Forelimb muscle (tissue), 1 donor: ENCODE results near the gene MRAS. TPM values are rescaled to one million over a fixed set of nuclear protein-coding genes. Genes with fewer than 3 reads are reported as not detected.
"Not testable (repeated sequence)": the region's sequence is repeated elsewhere in the genome, so short reads cannot be mapped to it uniquely, and the experiment has no call there.

Experiments
- DNase-seq: peaks from one replicate; pipeline ENCODE4 v3.0.0-alpha.2; 2013; ENCODE audit warnings: low read depth
- polyA plus RNA-seq: library from polyadenylated mRNA; unstranded; fragments of 120-200 nt; gene quantifications from one replicate; pipeline ENCODE4 v1.2.1, GENCODE V29; 2013; ENCODE audit not compliant: insufficient read length

Gene MRAS
- polyA plus RNA-seq, 1 donor, result 69.6 TPM

DNA sequence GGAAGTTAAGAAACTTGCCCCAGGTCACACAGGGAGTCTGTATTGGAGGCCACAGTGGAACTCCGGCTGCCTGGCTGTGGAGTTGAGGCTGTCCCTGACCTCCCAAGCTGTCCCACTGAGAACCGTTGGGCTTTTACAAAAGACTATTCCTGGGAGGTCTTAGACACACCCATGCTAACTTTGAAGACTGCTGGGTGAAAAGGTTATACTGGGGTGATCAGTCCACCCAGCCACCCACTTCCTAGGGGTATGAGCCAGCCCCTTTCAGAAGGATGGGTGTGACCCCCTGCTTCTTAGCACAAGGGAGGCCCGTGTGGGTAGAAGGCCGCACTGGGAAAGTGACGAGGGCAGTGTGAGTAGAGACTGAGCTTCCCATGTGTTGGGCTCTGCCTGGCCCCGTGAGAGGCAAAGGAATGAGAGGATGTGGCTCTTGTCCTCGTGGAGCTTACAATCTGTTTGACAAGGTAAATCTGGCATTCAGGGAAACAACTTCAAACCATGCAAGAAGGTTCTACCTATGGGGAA lies 19.0 kb downstream of the MRAS start:
- no peak for DNase-seq

DNA sequence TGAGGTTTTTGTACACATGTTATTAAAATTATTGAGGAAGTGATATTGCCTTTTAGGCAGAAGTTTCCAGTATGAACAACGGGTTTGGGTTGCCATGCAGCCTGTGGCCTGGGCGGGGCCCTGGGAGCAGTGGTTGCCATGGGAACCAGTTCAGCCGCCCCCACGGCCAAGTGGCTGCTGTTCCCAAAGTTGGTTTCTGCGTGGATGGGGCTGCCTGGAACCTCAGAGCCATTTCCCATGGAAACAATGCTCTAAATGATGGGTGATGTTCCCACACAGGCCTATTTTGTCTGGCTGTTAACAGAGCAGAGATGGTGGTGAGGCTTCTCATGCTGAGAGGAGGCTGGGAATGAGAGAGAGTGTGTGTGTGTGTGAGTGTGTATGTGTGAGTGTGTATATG lies 19.5 kb downstream of the MRAS start:
- DNase-seq, result no peak

DNA sequence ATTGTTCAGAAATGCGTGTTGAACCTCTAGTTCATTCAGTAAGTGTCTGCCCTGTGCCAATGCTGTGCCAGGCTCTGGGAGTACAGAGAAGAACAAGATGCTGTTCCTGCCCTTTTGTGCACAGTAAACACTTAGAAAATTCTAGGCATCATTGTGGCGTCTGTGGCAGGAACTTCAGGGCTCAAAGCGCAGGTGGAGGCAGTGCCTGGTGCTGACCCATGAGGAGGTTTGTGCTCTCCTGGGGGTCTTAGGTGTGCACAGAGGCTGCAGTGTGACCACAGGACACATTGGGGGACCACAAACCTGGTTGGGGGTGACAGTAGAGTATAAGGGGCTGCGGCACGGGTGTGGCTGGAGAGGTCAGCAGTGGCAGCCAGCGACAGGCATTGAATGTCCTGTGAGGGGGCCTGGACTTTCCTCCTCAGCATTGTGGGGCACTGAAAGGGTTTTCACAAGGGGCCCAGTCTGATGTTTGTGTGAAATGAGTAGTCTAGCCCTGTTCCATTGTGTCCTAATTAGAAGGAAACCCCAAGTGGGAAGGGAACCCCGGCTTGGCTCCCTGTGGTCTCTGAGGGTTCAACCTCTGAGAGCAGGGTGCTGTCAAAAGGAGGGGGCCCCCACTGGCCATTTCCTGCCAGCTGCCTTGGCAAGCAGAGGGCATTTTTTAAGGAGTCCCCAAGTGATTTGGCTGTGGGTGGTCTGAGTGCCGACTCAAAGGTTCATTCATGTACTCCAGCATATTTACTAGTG lies 20.9 kb downstream of the MRAS start:
- DNase-seq, result no peak

DNA sequence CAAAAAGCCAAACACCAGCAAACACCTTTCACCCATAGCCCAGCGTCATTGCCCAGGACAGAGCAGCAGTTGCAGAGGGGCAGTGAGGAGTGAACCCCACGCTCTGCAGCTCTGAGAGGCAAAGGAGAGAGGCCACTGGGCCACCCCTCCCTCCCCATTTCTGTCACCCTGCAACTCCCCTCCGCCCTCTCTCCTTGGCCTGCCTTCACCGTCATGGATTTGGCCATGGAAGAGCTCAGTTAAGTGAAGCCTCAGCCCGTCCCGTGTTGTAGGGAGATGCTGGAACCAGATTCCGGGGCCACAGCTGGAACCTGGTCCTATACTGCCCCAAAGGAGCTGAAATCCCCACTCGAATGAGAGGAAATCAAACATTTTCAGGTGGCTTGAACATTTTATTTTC lies 21.9 kb downstream of the MRAS start:
- no peak for DNase-seq

DNA sequence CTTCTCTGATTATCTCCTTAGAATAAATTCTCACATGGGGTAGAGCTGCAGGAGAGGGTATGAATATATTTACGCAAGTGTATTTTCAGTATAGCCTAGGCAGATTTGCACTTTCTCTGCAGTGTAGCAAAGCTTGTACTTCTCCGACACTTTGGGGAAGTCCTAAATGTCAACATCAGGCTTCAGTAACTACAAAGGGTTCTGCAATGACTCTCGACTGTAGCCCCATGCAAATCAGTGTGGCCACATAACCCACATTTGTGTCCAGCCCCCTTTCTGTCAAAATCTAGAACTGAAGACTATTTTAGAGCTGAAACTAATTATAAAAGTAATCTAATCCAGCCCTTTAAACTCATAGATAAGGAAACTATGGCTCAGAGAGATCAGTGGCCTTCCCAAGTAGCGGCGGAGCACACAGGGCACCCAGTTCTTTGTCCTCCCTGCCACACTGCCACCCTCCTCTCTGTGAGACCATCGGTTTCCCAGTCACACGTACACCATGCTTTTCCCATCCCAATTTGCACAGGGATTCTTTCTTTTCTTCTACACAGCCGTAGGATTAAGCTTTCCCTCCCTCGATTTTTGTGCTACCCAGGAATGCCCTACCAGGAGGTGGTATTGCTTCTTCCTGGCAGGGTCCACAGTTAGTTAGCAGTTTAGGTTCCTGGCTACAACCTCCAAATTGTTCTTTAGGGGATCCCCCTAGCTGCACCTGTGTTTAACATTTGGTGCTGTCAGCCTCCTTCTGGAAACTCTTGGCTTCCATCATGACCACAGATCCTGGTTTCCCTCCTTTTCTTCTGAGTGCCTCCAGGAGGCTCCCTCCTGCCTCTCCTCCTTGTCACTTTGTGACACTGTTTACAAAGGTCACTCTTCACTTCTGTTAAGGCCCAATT lies 22.9 kb downstream of the MRAS start:
- no peak for DNase-seq

DNA sequence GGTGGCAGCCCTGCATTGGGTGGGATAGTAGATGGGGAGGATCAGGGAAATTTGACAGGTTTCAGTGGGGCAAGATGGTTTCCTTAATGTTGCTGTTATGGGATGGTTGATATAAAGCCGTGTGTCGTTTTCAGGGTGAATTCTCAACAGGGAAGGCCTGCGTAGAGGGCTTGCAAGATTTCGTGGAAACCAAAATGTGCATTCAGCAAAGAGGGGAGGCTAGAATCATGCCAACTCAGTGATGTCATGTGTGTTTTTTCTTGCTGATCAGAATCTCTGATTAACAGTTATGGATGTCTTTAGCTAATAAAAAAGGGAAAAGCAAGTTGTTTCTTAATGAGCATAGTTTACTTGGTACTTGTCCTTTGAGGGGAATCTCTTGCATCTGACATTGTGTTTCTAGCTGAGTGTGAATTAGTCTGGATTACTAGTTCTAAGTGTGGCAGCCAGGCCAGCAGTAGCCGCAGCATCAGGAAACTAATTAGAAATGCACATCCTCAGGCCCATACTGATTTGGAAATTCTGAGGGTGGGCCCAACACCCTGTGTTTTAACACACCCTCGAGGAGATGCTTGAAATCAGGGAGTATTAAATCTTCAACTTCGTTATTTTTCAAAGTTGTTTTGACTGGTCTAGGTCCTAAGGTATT lies 24.8 kb downstream of the MRAS start:
- no peak for DNase-seq

DNA sequence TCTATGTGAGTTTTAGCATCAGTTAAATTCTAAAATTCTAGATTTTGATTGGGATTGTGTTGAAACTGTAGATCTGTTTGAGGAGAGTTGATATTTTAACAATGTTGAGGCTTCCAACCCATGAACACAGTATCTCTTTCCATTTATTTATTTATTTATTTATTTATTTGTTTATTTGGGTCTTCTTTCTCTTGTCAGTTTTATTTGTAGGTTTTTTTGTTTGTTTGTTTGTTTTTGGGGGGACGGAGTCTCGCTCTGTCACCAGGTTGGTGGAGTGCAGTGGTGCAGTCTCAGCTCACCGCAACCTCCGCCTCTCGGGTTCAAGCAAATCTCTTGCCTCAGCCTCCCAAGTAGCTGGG lies 25.3 kb downstream of the MRAS start:
- no peak for DNase-seq

DNA sequence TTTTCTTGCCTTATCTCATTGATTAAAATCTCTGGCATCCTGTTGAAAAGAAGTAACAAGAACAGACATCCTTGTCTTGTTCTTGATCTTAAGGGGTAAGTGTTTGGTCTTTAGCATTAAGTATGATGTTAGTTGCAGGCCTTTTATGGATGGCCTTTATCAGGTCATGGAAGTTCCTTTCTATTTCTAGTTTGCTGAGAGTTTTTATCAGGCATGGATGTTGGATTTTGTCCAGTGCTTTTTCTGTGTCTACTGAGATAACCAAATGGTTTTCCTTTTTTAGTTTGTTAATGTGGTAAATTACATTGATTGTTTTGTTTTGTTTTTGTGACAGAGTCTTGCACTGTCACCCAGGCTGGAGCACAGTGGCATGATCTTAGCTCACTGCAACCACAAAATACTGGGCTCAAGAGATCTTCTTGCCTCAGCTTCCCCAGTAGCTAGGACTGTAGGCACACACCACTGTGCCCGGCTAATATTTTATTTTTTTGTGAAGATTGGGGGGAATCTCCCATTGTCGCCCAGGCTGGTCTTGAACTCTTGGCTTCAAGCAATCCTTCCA lies 26.3 kb downstream of the MRAS start:
- DNase-seq, result no peak

DNA sequence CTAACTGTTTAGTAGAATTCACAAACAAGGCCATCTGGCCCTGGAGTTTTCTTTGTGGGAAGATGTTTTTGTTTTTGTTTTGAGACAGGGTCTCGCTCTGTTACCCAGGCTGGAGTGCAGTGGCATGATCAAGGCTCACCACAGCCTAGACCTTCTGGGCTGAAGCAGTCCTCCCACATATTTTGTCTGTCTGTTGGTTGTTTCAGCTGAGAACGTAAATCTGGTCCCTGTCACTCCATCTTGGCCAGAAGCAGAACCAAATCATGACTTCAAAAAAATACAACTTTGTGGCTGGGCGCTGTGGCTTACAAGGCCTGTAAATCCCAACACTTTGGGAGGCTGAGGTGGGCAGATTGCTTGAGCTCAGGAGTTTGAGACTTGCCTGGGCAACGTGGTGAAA lies 27.1 kb downstream of the MRAS start:
- DNase-seq, result no peak

DNA sequence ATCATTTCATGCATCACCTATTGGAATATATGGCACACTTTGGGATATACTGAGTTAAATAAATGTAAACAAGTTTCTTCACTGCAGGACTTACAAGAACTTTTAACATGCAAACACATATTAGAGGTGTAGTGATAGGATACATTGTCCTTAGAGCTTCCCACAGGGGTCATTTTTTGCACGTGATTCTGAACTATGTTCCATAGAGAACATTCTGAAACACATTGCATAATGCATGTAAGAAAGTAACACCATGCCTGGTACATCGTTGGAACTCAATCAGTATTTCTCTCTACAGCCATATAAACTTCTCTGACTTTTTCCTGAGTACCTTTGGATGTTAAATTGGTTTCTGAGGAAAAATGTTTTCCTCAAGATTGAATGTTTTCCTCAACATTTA lies 28.3 kb downstream of the MRAS start:
- no peak for DNase-seq

DNA sequence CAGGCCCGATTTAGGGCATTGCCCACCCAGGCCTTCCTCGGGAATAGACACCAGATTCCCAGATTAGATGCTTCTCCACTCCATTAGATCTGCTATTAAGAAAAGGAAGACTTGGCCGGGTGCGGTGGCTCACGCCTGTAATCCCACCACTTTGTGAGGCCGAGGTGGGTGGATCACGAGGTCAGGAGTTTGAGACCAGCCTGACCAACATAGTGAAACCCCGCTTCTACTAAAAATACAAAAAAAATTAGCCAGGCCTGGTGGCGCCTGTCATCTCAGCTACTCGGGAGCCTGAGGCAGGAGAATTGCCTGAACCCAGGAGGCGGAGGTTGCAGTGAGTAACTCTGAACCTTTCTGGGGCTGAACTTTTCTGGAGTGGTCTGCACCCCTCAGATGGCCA lies 28.8 kb downstream of the MRAS start:
- not testable (repeated sequence) for DNase-seq

DNA sequence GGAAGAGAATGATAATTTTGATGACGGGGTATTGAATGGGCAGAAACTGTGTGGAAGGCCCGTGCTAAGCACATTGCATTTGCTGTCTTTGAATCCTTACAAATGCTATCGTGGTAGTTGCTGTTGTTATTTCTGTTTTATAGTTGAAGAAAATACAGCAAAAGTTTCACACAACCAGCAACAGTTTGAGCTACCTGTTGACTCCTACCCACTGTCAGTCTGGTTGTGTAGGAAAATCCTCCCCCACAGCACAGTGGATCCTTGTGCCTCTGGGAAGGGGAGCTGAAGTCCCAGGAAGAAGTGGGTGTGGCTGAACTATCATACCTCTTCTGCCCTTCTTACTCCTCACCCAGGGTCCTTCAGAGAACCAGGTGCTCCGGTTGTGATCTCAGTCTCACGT lies 29.4 kb downstream of the MRAS start:
- DNase-seq, result no peak

DNA sequence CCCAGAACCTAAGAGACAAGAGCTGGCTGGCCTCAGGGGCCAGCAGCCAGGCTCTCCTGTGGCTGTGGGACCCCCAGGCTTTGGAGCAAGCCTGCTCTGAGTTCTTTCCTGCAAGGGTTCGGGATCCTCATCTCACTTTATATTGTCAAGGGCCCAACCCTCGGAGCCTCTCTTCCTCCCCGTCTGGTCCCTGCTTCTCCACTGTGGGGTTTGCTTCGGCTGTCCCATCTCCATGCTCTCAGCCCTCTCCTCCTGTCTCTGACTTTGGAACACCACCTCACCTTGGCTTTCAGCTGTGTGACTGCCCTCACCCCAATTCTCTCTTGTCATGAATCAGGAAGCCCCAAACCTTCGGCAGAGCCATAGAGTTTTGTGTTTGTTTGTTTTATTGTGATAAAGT lies 30.0 kb downstream of the MRAS start:
- no peak for DNase-seq

DNA sequence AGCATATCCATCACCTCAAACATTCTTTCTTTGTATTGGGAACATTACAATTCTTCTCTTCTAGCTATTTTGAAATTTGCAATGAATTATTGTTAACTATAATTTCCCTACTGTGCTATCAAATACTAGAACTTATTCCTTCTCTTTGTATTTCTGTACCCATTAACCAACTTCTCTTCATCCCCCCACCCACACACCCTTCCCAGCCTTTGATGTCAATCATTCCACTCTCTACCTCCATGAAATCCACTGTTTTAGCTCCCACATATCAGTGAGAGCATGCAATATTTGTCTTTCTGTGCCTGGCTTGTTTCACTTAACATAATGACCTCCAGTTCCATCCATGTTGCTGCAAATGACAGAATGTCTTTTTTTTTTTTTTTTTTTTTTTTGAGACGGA lies 30.6 kb downstream of the MRAS start:
- DNase-seq, result no peak

DNA sequence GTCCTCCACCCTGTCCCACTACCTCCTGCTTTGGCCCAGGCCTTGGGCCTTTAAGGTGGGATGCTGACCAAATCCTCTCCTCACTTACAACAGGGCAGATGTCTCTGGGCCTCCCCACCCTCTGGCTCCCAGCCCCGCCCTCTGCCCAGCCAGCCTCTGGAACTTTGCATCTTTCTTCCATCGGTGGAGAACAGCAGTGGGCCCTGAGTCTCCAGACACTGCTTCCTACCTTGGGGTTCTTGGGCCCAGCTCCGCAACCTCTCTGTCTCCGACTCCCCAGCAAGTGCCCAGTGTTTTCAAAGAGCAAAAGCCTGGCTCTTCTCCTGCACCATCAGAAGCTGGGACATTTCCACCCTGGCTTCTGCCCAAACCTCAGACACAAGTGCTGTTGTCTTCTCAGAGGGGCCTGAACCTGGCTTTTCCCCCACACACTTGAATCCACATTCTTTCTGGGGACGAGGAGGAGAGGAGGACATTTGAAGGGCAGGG lies 33.1 kb downstream of the MRAS start:
- DNase-seq, result no peak

DNA sequence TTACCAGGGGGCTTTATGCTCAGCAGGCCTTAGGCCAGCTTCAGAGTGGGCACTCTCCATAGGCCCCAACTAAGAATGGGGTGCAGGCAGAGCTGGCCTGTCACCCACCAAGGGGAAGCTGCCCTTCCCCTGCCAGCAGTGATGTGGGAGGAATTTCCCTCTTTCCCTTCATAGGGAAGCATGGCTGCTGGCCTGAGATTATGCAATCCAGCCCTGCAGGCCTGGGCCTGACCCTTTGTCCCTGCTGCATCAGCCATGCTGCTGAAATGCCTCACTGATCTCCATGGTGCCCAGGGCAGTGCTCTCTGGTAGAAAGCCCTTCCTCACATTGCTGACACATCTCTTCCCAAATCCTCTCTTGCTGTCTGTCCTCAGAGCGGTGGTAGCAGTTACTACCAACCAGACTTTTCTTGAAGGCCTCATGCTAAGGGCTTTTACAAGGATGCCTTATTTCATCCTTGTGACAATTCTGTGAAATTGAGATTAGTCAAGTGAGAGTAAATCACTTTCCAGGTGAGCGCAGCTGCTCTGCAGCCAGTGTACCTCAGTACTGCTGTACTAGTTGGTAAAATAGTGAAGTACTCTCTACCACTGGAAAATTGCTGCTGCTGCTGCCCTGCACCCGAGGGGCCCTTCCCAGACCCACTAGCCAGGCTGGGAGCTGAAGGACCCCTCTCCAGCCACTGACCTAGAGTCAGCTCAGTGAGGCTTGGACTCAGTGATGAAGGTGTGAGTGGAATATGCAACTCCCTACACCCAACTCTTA lies 33.8 kb downstream of the MRAS start:
- no peak for DNase-seq

DNA sequence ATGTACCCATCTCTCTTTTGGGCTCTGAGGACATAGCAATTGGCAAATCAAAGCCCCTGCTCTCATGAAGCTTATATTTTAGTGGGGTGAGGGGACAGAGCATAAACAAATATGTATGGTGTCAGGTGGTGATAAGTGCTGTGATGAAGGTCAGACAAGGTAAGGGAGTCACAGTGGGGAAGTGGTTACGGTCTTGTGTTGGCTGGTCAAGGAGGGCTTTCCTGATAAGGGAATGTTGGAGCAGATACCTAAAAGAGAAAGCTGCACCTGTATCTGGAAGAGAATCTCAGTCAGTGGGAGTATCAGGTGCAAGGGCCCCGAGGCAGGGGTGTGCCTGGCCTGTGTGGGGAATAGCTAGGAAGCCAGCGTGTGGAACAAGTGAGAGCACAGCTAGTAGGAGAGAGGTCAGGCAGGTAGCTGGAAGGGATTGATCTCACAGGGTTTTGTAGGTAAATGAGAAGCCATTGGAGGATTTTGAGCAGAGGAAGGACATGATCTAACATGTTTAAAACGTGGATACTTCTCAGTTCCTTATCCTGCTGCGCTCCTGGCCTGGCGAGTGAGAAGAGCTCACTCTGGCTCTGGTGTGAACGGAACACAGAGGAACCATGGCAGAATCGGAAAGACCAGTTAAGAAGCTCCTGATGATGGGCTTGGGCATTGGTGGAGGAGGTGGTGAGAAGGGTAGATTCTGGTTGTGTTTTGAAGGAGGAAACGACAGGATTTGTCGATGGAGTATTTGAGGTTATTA lies 35.5 kb downstream of the MRAS start:
- DNase-seq, result no peak

DNA sequence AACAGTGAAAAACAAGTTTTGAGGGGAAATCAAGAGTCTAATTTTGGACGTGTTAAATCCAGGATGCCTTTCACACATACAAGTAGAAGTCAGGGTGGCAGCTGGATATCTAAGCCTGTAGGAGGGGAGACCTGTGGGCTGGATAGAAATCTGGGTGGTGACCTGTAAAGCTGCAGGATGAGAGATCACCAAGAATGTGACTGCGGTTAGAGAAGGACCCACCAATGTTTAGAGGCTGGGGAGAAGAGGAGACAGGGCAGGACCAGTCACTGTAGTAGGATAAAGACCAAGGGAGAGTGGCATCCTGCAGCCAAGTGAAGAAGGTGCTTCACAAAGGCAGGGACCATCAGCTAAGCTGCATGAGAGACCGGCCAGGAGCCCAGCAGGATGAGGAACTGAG lies 36.2 kb downstream of the MRAS start:
- DNase-seq, result no peak

DNA sequence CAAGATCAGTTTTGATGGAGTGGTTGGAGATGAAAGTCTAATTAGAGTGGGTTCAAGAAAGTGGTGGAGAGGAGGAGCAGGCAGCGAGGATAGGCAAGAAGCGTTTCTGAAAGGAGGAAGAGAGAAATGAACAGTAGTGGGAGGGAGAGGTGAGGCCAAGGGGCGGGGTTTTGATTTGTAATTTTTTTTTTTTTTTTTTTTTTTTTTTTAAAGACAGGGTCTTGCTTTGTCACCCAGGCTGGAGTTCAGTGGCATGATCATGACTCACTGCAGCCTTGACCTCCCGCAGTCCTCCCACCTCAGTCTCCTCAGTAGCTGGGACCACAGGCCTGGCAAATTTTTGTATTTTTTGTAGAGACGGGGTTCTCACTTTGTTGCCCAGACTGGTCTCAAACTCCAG lies 36.6 kb downstream of the MRAS start:
- DNase-seq, result no peak

DNA sequence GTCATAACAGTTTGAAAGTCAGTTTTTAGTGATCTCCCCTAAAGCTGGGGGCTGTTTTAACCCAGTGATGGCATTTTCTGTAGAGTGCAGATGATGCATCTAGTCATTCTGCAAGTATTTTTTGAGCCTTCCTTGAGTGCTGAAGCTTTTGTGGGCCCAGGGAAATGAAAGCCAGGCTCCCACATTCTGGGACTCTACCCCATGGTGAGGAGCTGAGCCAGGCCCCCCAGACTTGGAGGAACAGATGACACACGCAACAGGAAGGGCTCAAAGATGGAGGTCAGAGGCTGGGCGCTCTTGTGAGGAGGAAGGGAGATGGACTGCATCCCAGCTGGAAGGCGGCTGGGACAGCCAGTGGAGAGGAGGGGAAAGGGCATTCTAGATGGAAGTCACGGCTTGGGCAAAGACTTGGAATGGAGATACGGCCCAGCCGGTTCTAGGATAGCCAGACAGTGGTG lies 40.8 kb downstream of the MRAS start:
- DNase-seq, result no peak
